Renal cortex interstitium (tissue), 11 donors: ENCODE measurements around the gene CCDC71L. TPM values are rescaled to one million over a fixed set of nuclear protein-coding genes. Genes with fewer than 3 reads are reported as not detected.

Experiments used
- DNase-seq, 11 donors: peaks; one replicate each; pipeline ENCODE4 v3.0.0-alpha.2; 2013; ENCODE audit warnings: low read depth in 9 of 11, low spot score in 4 of 11; ENCODE audit errors: extremely low read depth in 1 of 11
- polyA plus RNA-seq, 3 donors: library from polyadenylated mRNA; unstranded; fragments of 120-200 nt; gene quantifications; one replicate each; pipeline ENCODE4 v1.2.1, GENCODE V29; 2013; ENCODE audit not compliant: insufficient read length in 3 of 3

CCDC71L gene
- polyA plus RNA-seq, 3 donors = 6.8 to 8.6 (median 8.0) TPM

- no peak for DNase-seq
Observed at GRCh38 chr7:106668861-106669524, 8.0 kb upstream of the CCDC71L start.

- DNase-seq = no peak
Observed at GRCh38 chr7:106666353-106666752, 5.4 kb upstream of the CCDC71L start.

- DNase-seq = no peak
Observed at GRCh38 chr7:106664343-106664742, 3.4 kb upstream of the CCDC71L start.

GRCh38 chr7:106659963-106660861 lies 746 bp downstream of the CCDC71L start:
- DNase-seq = peak in 10 of 11 donors; percentile 33 to 65 (median 52)

- DNase-seq = peak in 3 of 11 donors; percentile 9 to 23 (median 15)
Observed at GRCh38 chr7:106659166-106659962, 1.6 kb downstream of the CCDC71L start.

GRCh38 chr7:106658316-106659165 lies 2.4 kb downstream of the CCDC71L start:
- DNase-seq = no peak

GRCh38 chr7:106657085-106657991 lies 3.6 kb downstream of the CCDC71L start:
- no peak for DNase-seq

GRCh38 chr7:106655703-106656498 lies 5.1 kb downstream of the CCDC71L start:
- no peak for DNase-seq

- no peak for DNase-seq
Observed at GRCh38 chr7:106653488-106653887, 7.5 kb downstream of the CCDC71L start.

GRCh38 chr7:106652909-106653308 lies 8.0 kb downstream of the CCDC71L start:
- DNase-seq = no peak

GRCh38 chr7:106652092-106652491 lies 8.9 kb downstream of the CCDC71L start:
- no peak for DNase-seq

- no peak for DNase-seq
Observed at GRCh38 chr7:106646256-106646655, 14.7 kb downstream of the CCDC71L start.

- no peak for DNase-seq
Observed at GRCh38 chr7:106644999-106645398, 16.0 kb downstream of the CCDC71L start.

GRCh38 chr7:106643216-106644000 lies 17.6 kb downstream of the CCDC71L start:
- no peak for DNase-seq

- DNase-seq = no peak
Observed at GRCh38 chr7:106641416-106641815, 19.5 kb downstream of the CCDC71L start.
